Endodermal cell (in vitro differentiated cells): ENCODE results near the gene MARCHF3. TPM values are rescaled to one million over a fixed set of nuclear protein-coding genes. Genes with fewer than 3 reads are reported as not detected.

Experiments
- DNase-seq: peaks from one replicate; pipeline ENCODE4 v3.0.0-alpha.2; 2017
- H3K27ac ChIP-seq: 2 replicates; pipeline ENCODE4 v1.5.1; 2013; ENCODE audit warnings: mild to moderate bottlenecking, low read depth, low read length, moderate library complexity
- H3K27me3 ChIP-seq: 2 replicates; pipeline ENCODE4 v1.6.1; 2013; ENCODE audit warnings: mild to moderate bottlenecking, low read length, moderate library complexity; ENCODE audit not compliant: insufficient read depth, control insufficient read depth, poor library complexity, severe bottlenecking
- H3K36me3 ChIP-seq: 2 replicates; pipeline ENCODE4 v1.7.0; 2013; ENCODE audit warnings: mild to moderate bottlenecking, low read length, moderate library complexity; ENCODE audit not compliant: control insufficient read depth, insufficient read depth
- H3K4me1 ChIP-seq: one replicate; pipeline ENCODE4 v1.7.0; 2013; ENCODE audit warnings: low read length; ENCODE audit not compliant: control insufficient read depth, insufficient read depth
- H3K4me3 ChIP-seq: 2 replicates; pipeline ENCODE4 v1.5.1; 2013; ENCODE audit warnings: mild to moderate bottlenecking, low read length, moderate library complexity
- H3K9ac ChIP-seq: 2 replicates; pipeline ENCODE4 v1.6.1; 2013; ENCODE audit warnings: mild to moderate bottlenecking, low read length, moderate library complexity; ENCODE audit not compliant: poor library complexity, severe bottlenecking; ENCODE audit errors: extremely low read depth
- H3K9me3 ChIP-seq: 2 replicates; pipeline ENCODE4 v1.6.1; 2013; ENCODE audit warnings: mild to moderate bottlenecking, low read length, moderate library complexity; ENCODE audit not compliant: control insufficient read depth
- H3K27ac Mint-ChIP-seq: 2 replicates; pipeline ENCODE4 v1.8.0; 2020; ENCODE audit warnings: mixed read lengths
- H3K27me3 Mint-ChIP-seq: 2 replicates; pipeline ENCODE4 v1.8.0; 2021; ENCODE audit warnings: mild to moderate bottlenecking, mixed read lengths; ENCODE audit not compliant: insufficient read depth
- H3K36me3 Mint-ChIP-seq: 2 replicates; pipeline ENCODE4 v1.8.0; 2020; ENCODE audit warnings: low read depth, mixed read lengths
- H3K4me1 Mint-ChIP-seq: 2 replicates; pipeline ENCODE4 v1.8.0; 2020; ENCODE audit warnings: mixed read lengths
- H3K4me3 Mint-ChIP-seq: 2 replicates; pipeline ENCODE4 v1.8.0; 2020; ENCODE audit warnings: mild to moderate bottlenecking, moderate library complexity, mixed read lengths
- H3K9me3 Mint-ChIP-seq: 2 replicates; pipeline ENCODE4 v1.8.0; 2020; ENCODE audit warnings: mild to moderate bottlenecking, mixed read lengths
- CTCF ChIP-seq: fragments of 200-600 bp; sonication (generic); conservative IDR thresholded peaks from 2 replicates; pipeline ENCODE4 v1.5.0; 2021; ENCODE audit warnings: antibody characterized with exemption, mild to moderate bottlenecking
- WGBS, 2 experiments: methylation state at CpG; one replicate each; pipeline versions ENCODE4 v1.1.5 to v1.1.7; 2013; ENCODE audit warnings: missing lambda C conversion rate in 2 of 2, mixed read lengths in 1 of 2; ENCODE audit not compliant: insufficient coverage in 1 of 2, insufficient read length in 1 of 2; 5-methylcytosine and 5-hydroxymethylcytosine counted together
- total RNA-seq, 2 donors: library from RNA; stranded (reverse); fragmentation: NEBNext Ultra II Directional in 1 of 2; extraction: Animal tissue kit (Norgen Biotek cat#: 25700) in 1 of 2; gene quantifications; 2 replicates in 1 of 2; 3 replicates in 1 of 2; pipeline ENCODE4 v1.2.1, GENCODE V29; 2021

MARCHF3 gene
- total RNA-seq, 2 donors from 2014 or later, result 4.4 to 11.3 TPM

GRCh38 chr5:126954981-126955380 lies 75.4 kb downstream of the MARCHF3 start:
- 93 to 97% methylated on average over 3 of the region's 3 CpGs for WGBS, 2 experiments
- Histone ChIP-seq H3K9me3 (no peaks in the 10 kb centered on the region), H3K27me3 (peaks cover 9% of the 10 kb centered on the region), H3K36me3 (no peaks in the 10 kb centered on the region), H3K4me3 (no peak overlapping the region), H3K9ac (no peak overlapping the region), H3K27ac (no peak overlapping the region), H3K4me1 (no peaks in the 10 kb centered on the region)
- TF ChIP-seq CTCF, result no peak
- Mint-ChIP-seq H3K36me3 (peaks cover 2% of the 10 kb centered on the region), H3K27me3 (no peaks in the 10 kb centered on the region), H3K4me1 (no peaks in the 10 kb centered on the region), H3K27ac (no peak overlapping the region), H3K9me3 (no peaks in the 10 kb centered on the region), H3K4me3 (no peak overlapping the region)
- DNase-seq, result no peak

- Histone ChIP-seq H3K27me3 (peaks cover 15% of the 10 kb centered on the region), H3K4me3 (no peak overlapping the region), H3K27ac (no peak overlapping the region), H3K9me3 (no peaks in the 10 kb centered on the region), H3K36me3 (no peaks in the 10 kb centered on the region), H3K9ac (no peak overlapping the region), H3K4me1 (no peaks in the 10 kb centered on the region)
- peaks cover 2% of the 10 kb centered on the region for H3K36me3 Mint-ChIP-seq
- WGBS, 2 experiments, result 97% methylated on average over 2 of the region's 2 CpGs; no CpG with 5 or more reads in 1 of the 2 experiments
- H3K27ac Mint-ChIP-seq, result no peak overlapping the region
- TF ChIP-seq CTCF, result no peak
- H3K9me3 Mint-ChIP-seq, result no peaks in the 10 kb centered on the region
- H3K27me3 Mint-ChIP-seq, result peaks cover 5% of the 10 kb centered on the region
- peaks cover 3% of the 10 kb centered on the region for H3K4me1 Mint-ChIP-seq
- DNase-seq, result no peak
- no peak overlapping the region for H3K4me3 Mint-ChIP-seq
Observed at GRCh38 chr5:126953640-126954039, 76.7 kb downstream of the MARCHF3 start.

- Histone ChIP-seq H3K36me3 (no peaks in the 10 kb centered on the region), H3K9me3 (no peaks in the 10 kb centered on the region), H3K27ac (no peak overlapping the region), H3K4me3 (no peak overlapping the region), H3K9ac (no peak overlapping the region), H3K27me3 (peaks cover 24% of the 10 kb centered on the region), H3K4me1 (peaks cover 8% of the 10 kb centered on the region)
- Mint-ChIP-seq H3K4me1 (peaks cover 26% of the 10 kb centered on the region), H3K27ac (no peak overlapping the region), H3K9me3 (no peaks in the 10 kb centered on the region), H3K36me3 (no peaks in the 10 kb centered on the region), H3K4me3 (no peak overlapping the region), H3K27me3 (peaks cover 27% of the 10 kb centered on the region)
- no peak for TF ChIP-seq CTCF
- 93% methylated on average over 2 of the region's 2 CpGs; no CpG with 5 or more reads in 1 of the 2 experiments for WGBS, 2 experiments
- DNase-seq, result no peak
Observed at GRCh38 chr5:126949475-126949874, 80.9 kb downstream of the MARCHF3 start.
